Mucosa of rectum (tissue), 2 donors: ENCODE measurements around the gene KRTAP15-1.

Source experiments
- H3K27ac ChIP-seq, 2 donors: one replicate each; pipeline ENCODE4 v1.7.0; 2013; ENCODE audit warnings: inconsistent platforms in 2 of 2, low read depth in 2 of 2, low read length in 2 of 2
- H3K27me3 ChIP-seq, 2 donors: one replicate each; pipeline ENCODE4 v1.7.0; 2013; ENCODE audit warnings: low read length in 2 of 2; ENCODE audit not compliant: control insufficient read depth in 2 of 2, insufficient read depth in 2 of 2
- H3K36me3 ChIP-seq, 2 donors: one replicate each; pipeline ENCODE4 v1.7.0; 2013; ENCODE audit warnings: low read length in 2 of 2; ENCODE audit not compliant: control insufficient read depth in 2 of 2, insufficient read depth in 2 of 2
- H3K4me1 ChIP-seq, 2 donors: one replicate each; pipeline ENCODE4 v1.7.0; 2013; ENCODE audit warnings: low read length in 2 of 2, mild to moderate bottlenecking in 1 of 2; ENCODE audit not compliant: control insufficient read depth in 2 of 2, insufficient read depth in 2 of 2
- H3K4me3 ChIP-seq, 2 donors: one replicate each; pipeline ENCODE4 v1.7.0; 2013; ENCODE audit warnings: low read length in 2 of 2
- H3K9ac ChIP-seq, 2 donors: one replicate each; pipeline ENCODE4 v1.7.0; 2013; ENCODE audit warnings: low read length in 2 of 2, low read depth in 1 of 2, mild to moderate bottlenecking in 1 of 2
- H3K9me3 ChIP-seq, 2 donors: one replicate each; pipeline ENCODE4 v1.7.0; 2013; ENCODE audit warnings: low read length in 2 of 2; ENCODE audit not compliant: control insufficient read depth in 2 of 2
- donor health status: healthy.
- donor health status: Normal muscosa, but diverticular disease.

KRTAP15-1 gene

DNA sequence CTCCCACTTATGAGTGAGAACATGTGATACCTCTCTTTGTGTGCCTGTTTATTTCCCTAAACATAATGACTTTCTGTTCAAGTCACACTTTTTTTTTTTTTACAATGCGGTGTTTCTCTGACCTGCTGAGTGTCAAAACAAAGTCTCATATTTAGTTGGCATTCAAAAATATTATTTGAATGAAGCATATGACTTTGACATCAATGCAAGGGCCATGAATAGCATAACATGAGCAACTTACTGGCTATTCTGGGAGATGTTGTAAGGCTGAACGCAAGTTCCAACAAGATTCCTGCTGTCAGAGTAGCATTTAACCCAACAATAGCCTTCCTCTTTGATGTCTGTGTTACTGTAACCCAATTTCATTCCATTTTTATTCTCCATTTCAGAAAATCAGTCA, 42.1 kb downstream of the KRTAP15-1 start:
- Histone ChIP-seq H3K9me3 (peaks cover 3 to 8% of the 10 kb centered on the region in 2 donors), H3K4me1 (no peaks in the 10 kb centered on the region), H3K27me3 (no peaks in the 10 kb centered on the region), H3K4me3 (no peak overlapping the region), H3K9ac (no peak overlapping the region), H3K36me3 (no peaks in the 10 kb centered on the region), H3K27ac (no peak overlapping the region)

DNA sequence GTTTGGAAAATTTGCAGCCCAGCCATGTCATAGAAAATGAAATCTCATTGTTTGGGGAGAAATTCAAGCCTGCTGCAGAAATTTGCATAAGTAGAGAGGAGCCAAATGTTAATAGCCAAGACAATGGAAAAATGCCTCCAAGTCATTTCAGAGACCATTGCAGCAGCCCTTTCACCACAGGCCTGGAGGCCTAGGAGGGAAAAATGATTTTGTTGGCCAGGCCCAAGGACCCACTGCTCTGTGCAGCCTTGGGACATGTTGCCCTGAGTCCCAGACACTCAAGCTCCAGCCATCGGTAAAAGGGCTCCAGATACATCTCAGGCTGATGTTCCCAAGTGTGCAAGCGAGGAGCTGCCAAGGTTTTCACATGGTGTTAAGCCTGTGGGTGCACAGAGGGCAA, 46.1 kb downstream of the KRTAP15-1 start:
- Histone ChIP-seq H3K36me3 (no peaks in the 10 kb centered on the region), H3K4me1 (no peaks in the 10 kb centered on the region), H3K27me3 (no peaks in the 10 kb centered on the region), H3K9ac (no peak overlapping the region), H3K4me3 (no peak overlapping the region), H3K27ac (no peak overlapping the region), H3K9me3 (peaks cover 3 to 5% of the 10 kb centered on the region in 2 donors)

GRCh38 chr21:30487336-30487735, 47.3 kb downstream of the KRTAP15-1 start, which contains the start of gene KRTAP19-2:
KRTAP19-2 (minus strand) TSS chr21:30487436; CDS start chr21:30487348, 88 bp downstream.
- Histone ChIP-seq H3K9me3 (peaks cover under 1 to 5% of the 10 kb centered on the region in 2 donors), H3K4me1 (no peaks in the 10 kb centered on the region), H3K27ac (no peak within 1 kb of the TSS), H3K9ac (no peak within 1 kb of the TSS), H3K27me3 (no peaks in the 10 kb centered on the region), H3K4me3 (no peak within 1 kb of the TSS), H3K36me3 (no peaks in the 10 kb centered on the region)
